Measurements from ENCODE around the gene TANGO2. TPM values are rescaled to one million over a fixed set of nuclear protein-coding genes. Genes with fewer than 3 reads are reported as not detected.

The TANGO2 gene
- total and polyA plus RNA-seq, 2 of the 8 experiments (the other 6 are each of a cell fraction or from before 2014, with no cell fraction given): 10.1 to 18.4 TPM

DNA sequence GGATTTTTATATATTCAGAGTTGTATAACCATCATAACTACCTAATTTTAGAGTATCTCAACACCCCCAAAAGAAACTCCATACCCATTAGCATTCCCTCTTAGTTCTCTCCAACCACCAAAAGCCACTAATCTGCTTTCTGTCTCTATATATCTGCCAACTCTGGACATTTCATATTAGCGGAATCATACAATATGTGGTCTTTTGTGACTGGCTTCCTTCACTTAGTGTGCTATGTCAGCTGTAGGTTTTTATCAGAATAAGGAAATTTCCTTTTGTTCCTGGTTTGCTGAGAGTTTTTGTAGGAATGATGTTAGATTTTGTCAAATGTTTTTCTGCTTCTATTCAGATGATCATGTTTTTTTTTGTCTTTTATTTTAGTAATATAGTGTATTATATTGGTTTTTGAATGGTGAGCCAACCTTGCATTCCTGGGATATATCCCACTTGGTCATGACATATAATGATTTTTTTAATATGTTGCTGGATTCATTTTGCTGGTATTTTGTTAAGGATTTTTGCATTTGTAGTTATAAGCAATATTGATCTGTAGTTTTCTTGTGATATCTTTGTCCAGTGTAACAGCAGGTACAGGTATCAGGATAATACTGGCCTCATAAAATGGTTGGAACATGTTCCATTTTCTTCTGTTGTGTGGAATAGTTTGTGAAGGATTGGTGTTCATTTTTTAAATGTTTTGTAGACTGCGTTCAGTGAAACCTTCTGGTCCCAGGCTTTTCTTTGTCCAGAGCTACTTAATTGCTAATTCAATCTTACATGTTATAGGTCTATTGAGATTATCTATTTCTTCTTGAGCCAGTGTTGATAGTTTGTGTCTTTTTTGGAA is 75.9 kb downstream of the TANGO2 start:
- no peak overlapping the region for H2BK15ac ChIP-seq (ENCODE audit: low read length)
- H3K27ac ChIP-seq (ENCODE audit: low read depth, low read length): no peak overlapping the region
- ChIA-PET CTCF (ENCODE audit: partially characterized antibody) (interaction anchor here (1.0 to 1.8 kb wide), 6 partner anchors 9 to 125 kb away, joined by 3 to 7 read pairs (median 4); no protein-coding TSS in a partner anchor), POLR2A (ENCODE audit: partially characterized antibody) (interaction anchor here (1.0 to 29.4 kb wide), 8 partner anchors 9 to 31 kb away, joined by 3 to 598 read pairs (median 4); partner anchors contain the start of genes RANBP1 and TRMT2A)
- no peaks in the 10 kb centered on the region for H3K27me3 ChIP-seq (replicated peaks in 1 of 4; ENCODE audit: control insufficient read depth in 3 of 4, extremely low read depth in 1 of 4, insufficient read depth in 3 of 4, low read length in 3 of 4)
- no peak overlapping the region for H2BK120ac ChIP-seq (replicated peaks; ENCODE audit: low read depth, low read length)
- H2AK5ac ChIP-seq (ENCODE audit: low read depth, low read length): no peak overlapping the region
- 98% methylated on average over 2 of the region's 2 CpGs; no CpG with 5 or more reads in 1 of the 2 experiments for WGBS, 2 experiments (ENCODE audit: extremely low coverage in 1 of 2, insufficient coverage in 1 of 2, insufficient read length in 1 of 2, insufficient replicate concordance in 2 of 2, low coverage in 1 of 2, low lambda C conversion rate in 2 of 2, missing lambda C conversion rate in 1 of 2)
- no peaks in the 10 kb centered on the region for H3K23me2 ChIP-seq (ENCODE audit: low read depth, low read length)
- H3K14ac ChIP-seq (ENCODE audit: insufficient read length): no peak overlapping the region
- no peak overlapping the region for H2BK5ac ChIP-seq (ENCODE audit: low read depth, low read length)
- no peak overlapping the region for H3K23ac ChIP-seq (ENCODE audit: insufficient read length)
- H3K18ac ChIP-seq (ENCODE audit: extremely low read depth, low read length): no peak overlapping the region
- no peak overlapping the region for H3K4me3 ChIP-seq (ENCODE audit: extremely low read depth in 1 of 4, insufficient read depth in 2 of 4, low read depth in 3 of 4, low read length in 4 of 4)
- H3K36me3 ChIP-seq (ENCODE audit: control insufficient read depth in 2 of 4, insufficient read depth in 4 of 4, low read length in 3 of 4): peaks cover 28 to 97% (median 66%) of the 10 kb centered on the region in 4 experiments
- no peak overlapping the region for H4K91ac ChIP-seq (replicated peaks; ENCODE audit: insufficient read length, low read length)
- TF ChIP-seq SIRT6 (IDR thresholded peaks at IDR 0.05; ENCODE audit: low read length) (no peak), JUN (IDR thresholded peaks at IDR 0.05; ENCODE audit: low read depth, low read length) (no peak), TAF1 (IDR thresholded peaks at IDR 0.05; ENCODE audit: low read depth, low read length) (no peak), CEBPB (IDR thresholded peaks at IDR 0.05; ENCODE audit: low read depth, low read length) (no peak)
- H4K8ac ChIP-seq (ENCODE audit: extremely low read depth, insufficient read depth, low read length): no peak overlapping the region
- no peak overlapping the region for H3K9ac ChIP-seq (replicated peaks in 1 of 4; ENCODE audit: extremely low read depth in 1 of 4, low read depth in 3 of 4, low read length in 3 of 4)
- no peaks in the 10 kb centered on the region for H3K9me3 ChIP-seq (ENCODE audit: insufficient read depth in 2 of 2, low read depth in 1 of 2, low read length in 1 of 2)
- no peak overlapping the region for H2BK12ac ChIP-seq (ENCODE audit: low read depth, low read length)
- no peak for DNase-seq (ENCODE audit: low read depth in 1 of 2, low spot score in 2 of 2)
- no peak overlapping the region for H2BK20ac ChIP-seq (ENCODE audit: low read length)
- H3K4me1 ChIP-seq (replicated peaks in 1 of 4; ENCODE audit: control insufficient read depth in 3 of 4, insufficient read depth in 4 of 4, low read length in 3 of 4): peaks cover 0 to 6% (median 0%) of the 10 kb centered on the region in 4 experiments; a peak in 3 of 7 replicates
- peaks cover 0 to 32% of the 10 kb centered on the region in 2 experiments; a peak in 3 of 4 replicates for H3K79me2 ChIP-seq (ENCODE audit: control insufficient read depth in 1 of 2, insufficient read depth in 2 of 2, low read length in 2 of 2)
- no peak overlapping the region for H3K4ac ChIP-seq (replicated peaks; ENCODE audit: insufficient read length, low read depth, low read length)
- H3K4me2 ChIP-seq (ENCODE audit: insufficient read depth in 1 of 2, low read depth in 2 of 2, low read length in 2 of 2): no peak overlapping the region
- peaks cover 9% of the 10 kb centered on the region for H3K79me1 ChIP-seq (ENCODE audit: low read depth, low read length)
- no peak overlapping the region for H3K56ac ChIP-seq (replicated peaks; ENCODE audit: insufficient read length, low read depth, low read length)
- no peak for FAIRE-seq
- H2AFZ ChIP-seq (ENCODE audit: low read length): no peak overlapping the region
- H4K5ac ChIP-seq (ENCODE audit: insufficient read length, low read depth, low read length): no peak overlapping the region
- H4K20me1 ChIP-seq (replicated peaks in 1 of 2; ENCODE audit: control insufficient read depth in 1 of 2, insufficient read depth in 2 of 2, low read length in 2 of 2): peaks cover 10 to 24% of the 10 kb centered on the region in 2 experiments

Data from H1 (cell line).